T-helper 1 cell treated with Interleukin-12 subunit alpha and Interleukin-12 subunit beta and Interleukin-4 antibody, amounts not matched to agents 30 ng/mL and 1 ng/mL, for 36 hours (primary cell): ENCODE data around the gene ACSL6. TPM values are rescaled to one million over a fixed set of nuclear protein-coding genes. Genes with fewer than 3 reads are reported as not detected.

Experiments used
- intact Hi-C: fragments of 100-400 bp; cut with micrococcal nuclease; formaldehyde crosslinking; loops from one replicate; pipeline ENCODE4 v1.15.1; 2024
- total RNA-seq: library from RNA; stranded (reverse); gene quantifications from 2 replicates; pipeline ENCODE4 v1.2.3, GENCODE V29; 2022

ACSL6 gene
- total RNA-seq, 1 donor from 2014 or later: 26.6 TPM

DNA sequence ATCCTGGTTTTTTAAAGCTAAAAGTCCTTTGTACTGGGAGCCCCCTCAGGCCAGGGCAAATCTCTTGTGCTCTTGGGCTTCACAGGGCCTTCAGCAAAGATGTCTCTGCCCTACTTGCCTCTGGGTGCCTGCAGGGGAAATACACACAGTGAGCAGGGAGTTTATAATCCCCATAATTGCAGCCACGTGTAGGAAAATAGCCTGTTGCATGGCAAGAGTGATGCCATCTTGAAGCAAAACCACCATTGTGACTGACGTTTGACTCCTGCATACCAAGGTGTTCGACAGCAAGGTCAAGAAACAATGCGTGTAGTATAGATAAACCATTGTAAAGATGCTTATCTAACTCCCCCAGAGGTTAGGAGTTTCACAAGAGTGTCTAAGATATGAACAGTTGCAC, 37.6 kb upstream of the ACSL6 start:
- intact Hi-C loops: no loop called here

DNA sequence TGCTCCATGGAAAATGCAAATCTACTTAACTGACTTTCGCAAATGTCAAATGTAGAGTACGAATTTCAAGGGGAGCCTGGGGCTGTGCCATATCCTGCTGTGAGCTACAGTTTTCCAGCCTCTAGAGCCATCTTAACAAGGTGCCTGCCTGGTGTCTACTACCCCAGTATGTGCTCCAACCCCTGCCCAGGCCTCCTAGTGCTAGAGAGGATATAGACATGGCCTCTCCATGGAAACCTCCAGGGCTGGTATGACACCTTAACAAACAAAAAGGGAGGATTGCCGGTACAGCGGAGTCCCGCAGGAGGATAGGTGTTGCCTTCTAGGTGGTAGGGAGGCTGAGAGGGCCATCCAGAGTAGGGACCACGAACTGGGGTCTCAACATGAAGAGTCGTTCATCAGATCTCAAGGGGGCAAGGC, 35.4 kb upstream of the ACSL6 start:
- intact Hi-C loops: no loop called here

DNA sequence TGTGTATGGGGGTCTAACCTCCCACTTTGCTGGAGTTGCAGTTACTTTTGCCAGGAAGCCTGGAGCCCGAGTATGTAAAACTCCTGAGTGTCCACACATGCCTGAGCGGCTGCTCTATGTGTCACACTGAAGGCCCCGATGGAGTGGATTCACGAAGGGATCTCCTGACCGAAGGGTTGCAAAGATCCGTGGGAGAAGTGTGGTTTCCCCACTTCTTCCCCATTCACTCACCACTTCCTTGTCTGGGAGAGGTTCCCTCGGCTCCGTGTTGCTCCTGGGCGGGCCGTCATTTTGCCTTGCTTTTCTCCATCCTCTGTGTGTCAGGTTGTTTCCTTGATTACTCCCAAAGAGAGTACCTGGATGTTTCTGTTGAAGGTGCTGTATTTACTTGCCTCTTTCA, 32.7 kb upstream of the ACSL6 start:
- intact Hi-C loops: no loop called here

DNA sequence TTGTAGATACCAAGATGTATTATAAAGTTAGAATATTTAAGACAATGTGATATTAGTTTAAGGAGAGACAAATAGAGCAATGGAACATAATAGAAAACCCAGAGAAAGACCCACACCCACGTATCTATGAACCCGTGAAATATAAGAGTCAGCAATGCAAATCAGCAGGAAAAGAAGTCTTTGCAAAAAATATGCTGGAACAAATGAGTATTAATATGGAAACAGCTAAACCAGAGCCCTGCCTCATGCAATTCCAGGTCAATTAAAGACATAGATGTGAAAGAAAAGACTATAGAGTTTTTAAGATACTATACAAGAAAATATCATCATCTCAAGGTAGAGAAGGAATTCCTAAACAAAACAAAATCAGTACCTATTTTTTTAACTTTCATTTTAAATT, 25.9 kb upstream of the ACSL6 start:
- intact Hi-C loops: no loop called here

DNA sequence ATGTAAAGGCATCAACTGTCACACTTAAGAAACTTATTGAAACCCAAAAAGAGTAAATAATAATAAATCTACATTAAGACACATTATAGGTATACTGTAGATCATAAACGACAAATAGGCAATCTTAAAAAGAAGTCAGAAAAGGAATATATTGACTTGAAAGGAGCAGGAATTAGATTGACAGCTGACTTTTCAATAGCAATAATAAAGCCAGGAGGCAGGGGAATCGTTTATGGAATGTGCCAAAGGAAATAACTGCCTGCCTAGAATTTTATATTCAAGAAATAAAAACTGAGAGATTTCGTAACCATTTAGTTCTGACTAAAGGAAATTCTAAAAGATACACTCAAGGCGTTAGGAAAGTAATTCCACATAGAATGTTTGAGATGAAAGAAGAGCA, 21.7 kb upstream of the ACSL6 start:
- intact Hi-C loops: no loop called here

DNA sequence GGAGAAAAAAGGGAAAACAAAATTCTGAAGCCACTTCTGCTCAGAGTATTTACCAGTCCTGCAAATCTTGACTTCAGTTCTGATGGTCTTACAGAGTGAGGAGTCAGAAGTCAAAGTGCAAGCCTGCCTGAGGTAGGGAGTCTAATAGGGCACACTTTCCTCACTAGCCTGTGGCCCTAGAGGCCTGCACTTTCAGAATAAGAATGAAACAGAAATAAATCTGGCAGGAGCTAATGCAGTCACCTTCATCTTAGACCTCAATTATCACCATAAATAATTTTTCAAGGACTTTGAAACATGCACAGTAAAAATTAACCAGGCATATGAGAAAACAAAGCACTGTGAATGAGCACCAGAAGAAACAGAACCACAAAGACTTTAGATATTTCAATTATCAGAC, 20.7 kb upstream of the ACSL6 start:
- intact Hi-C loops: no loop called here

DNA sequence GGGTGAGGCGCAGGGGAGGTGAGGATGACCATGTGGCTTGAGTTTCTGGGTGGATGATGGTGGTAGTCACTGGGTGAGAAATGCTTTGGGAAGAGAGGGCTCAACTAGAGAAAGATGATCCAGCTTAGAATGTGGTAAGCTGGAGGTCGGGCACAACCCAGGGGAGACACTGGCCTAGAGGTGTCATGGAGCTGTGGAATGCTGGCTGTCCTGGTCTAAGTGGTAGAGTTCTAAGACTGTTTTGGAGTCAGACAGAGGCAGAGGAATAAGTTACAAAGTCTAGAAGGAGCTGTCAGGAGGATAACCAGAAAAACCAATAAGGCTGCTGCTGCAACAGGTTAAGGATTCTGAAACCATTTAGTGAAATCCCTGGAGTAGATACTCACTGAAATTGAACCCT, 19.2 kb upstream of the ACSL6 start:
- intact Hi-C loops: no loop called here

DNA sequence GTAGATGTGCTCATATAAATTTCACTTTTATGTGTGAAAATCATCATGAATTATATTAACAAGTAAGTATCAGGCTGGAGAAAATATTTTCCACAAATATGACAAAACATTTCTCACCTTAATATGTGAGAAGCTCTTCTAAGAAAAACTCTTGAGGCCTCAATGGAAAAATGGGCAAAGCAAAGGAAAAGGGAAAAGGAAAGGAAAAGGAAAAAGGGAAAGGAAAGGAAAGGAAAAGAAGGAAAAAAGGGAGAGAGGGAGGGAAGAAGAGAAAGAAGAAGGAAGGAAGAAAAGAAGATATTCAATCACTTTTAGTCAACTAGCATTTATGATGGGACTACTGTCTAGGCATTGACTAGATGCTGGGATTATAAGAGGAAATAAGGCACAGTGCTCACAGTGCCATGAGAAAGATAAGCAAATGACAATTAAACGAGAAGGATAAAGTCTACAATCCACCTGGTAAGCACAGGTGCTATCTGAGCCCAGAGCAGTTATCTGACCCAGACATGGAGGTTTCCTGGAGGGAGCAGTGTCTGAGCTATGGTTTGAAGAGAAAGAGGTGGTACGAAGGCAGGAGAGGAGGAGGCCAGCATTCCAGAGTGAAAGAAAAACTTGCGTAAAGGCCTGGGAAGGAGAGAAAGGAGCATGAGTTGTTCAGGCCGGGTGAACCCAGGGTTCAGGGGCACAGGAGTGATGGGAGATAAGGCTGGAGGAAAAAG, 18.3 kb upstream of the ACSL6 start:
- intact Hi-C loops: loop anchor here (10.0 kb wide), 1 partner anchor 775 kb away; no protein-coding TSS in a partner anchor

DNA sequence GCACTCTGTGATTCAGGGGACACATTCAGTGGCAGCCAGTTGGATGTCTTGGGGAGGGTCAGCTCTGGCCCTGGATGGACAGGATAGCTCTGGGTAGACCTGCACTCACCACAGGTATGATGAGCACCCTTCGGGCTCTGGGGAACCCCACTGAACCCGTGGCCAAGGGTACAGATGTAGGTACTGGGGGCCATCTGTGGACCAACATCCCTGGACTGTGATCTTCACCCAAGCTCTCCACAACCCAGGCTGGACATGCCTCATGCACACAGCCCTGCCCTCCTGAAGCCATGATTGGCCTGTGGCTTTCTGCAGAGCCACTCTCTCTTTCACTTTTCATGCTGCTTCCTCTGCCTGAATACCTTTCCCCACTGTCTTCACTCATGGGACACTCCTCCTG, 15.6 kb upstream of the ACSL6 start:
- intact Hi-C loops: loop anchor here (10.0 kb wide), 1 partner anchor 772 kb away; no protein-coding TSS in a partner anchor

DNA sequence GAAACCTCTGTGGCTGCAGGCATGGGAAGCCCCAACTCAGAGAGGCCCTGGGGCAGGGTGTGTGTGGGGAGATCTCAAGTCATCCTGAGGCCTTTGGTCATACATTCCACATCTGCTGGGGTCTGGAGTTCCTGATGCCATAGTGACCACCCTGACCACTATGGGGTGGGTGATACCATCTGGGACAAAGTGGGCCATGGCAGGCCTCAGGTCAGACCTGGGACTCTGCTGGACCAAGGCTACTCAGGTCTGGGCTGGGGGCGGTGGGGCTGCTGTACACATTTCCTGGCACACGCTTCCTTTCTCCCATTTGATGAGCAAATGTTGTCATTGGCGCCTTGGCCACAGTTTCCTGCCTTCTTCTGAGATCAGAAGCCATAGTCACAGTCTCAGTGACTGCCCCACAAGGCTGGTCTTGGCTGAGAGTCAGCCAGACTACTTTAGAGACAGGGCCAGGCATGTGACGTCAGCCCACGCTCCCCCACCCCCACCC, 15.1 kb upstream of the ACSL6 start:
- intact Hi-C loops: loop anchor here (10.0 kb wide), 1 partner anchor 772 kb away; no protein-coding TSS in a partner anchor

DNA sequence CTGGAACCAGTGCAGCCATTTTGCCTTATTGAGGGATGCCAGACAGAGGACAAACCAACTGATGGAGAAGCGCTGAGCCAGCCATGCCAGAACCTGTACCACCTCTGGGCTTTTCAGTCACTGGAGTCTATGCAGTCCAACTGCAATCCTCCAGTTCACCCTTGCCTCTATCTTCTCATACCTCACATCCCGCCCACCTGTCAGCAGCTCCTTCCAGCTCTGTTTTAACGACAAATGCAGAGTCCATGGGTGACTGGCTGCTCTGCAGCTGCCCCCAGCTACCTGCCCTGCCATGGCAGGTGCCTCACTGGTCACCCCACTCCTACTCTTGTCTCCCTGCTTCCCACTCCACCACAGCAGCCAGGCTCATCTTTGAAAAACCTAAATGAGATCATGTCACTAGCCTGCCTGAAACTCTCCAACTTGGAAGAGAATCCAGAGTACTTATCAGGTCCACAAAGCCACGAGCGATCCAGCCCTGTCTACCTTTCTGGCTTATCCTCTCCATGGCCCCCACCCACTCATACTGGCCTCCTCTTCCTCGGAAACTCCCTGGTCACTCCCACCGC, 14.0 kb upstream of the ACSL6 start:
- intact Hi-C loops: loop anchor here (10.0 kb wide), 1 partner anchor 771 kb away; no protein-coding TSS in a partner anchor

DNA sequence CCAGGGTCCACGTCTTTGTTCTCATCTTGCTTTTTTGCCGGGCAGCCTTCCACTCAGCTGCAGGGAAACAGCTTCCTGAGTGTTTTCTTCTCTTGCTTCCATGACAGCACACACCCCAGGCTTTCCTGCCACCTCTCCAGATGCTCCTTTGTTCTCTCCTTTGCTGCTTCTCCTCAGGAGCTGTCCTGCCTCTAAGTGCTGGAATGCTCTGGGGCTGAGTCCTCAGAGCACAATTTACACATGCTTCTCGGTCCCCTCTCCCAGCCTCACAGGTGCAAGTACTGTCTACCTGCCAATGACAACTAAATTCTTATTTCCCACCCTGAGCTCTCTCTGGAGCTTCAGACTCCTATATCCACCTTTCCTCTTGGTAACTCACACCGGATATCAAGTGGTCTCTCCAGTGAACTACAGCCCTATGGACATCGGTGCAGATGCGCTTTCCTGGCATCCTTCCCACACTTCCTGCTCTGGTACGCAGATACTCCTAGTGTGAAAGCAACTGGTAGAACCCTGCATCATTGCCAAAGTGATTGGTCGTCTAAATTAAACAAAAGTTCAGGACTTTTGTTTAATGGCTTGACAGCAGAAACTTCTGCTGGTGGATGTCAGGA, 13.4 kb upstream of the ACSL6 start:
- intact Hi-C loops: loop anchor here (10.0 kb wide), 1 partner anchor 770 kb away; no protein-coding TSS in a partner anchor

DNA sequence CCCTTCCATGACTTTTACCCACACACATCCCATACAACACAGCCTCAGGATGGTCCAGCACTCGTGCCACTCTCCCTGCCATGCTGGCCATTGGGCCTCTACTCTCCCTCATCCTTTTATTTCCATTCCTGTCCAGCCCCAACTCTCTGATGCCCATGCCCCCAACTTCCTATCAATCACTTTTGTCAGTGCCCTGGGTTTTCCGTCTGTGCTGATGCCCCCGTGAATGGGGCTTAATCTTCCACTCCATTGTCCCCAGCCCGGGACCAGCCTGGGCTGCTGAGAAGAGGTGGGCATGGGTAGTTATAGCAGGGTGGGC, 12.6 kb upstream of the ACSL6 start:
- intact Hi-C loops: loop anchor here (10.0 kb wide), 1 partner anchor 769 kb away; no protein-coding TSS in a partner anchor

DNA sequence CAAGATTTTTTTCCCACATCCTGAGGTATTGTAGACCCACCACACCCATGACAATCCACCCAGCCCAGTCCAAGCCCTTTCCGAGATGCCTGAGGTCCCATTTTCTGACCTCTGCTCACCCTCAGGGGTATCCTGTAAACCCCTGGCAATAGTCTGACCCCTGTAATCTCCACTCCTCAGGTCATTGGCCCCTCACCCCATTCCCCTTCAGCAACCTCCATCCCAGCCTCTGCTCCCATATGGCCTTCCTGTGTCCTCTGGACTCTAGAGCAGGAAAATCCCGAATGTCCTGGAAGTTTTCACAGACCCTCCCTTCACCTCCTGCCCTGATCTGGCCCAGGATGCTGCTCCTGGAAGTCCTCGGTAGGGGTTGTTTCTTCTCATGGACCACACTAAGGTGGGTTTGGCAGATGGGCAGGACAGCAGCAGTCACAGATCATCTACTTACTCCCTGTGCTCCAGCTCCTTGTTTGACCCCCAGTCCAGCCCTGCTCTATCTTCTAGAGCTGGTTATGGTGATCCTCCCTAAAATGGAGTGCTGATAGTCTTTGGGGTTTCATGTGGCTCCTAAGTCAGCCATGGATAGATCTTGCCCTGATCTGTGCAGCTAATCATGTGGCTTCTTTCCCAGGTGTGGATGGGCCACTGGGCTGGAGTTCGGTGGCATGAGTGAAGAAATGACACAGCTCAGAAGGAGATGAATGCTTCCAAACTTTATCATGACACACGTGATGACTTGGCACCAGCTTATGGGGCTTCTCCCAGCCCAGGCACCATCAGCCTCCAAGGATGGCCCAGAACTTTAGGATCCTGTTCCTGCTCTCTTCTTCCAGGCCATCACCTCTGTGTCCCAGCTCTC, 12.0 kb upstream of the ACSL6 start:
- intact Hi-C loops: loop anchor here (10.0 kb wide), 1 partner anchor 769 kb away; no protein-coding TSS in a partner anchor

DNA sequence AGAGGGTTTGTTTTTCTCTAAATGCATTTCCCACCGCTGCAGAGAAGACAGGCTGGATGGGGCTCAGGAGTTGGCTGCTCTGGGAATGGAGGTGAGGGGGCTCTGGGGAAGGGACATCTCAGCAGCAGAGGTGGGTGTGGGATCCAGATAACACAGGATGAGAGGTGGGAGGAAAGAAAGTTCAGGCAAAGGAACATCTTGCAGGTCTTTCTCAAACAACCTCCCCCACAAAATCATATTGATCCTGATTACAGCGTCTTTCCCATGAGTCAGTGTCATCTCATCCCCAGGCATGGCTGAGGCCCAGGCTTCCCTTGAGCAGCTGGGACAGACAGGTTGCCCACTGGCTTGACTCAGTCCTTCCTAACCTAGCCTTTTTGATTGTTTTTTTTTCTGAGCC, 11.3 kb upstream of the ACSL6 start:
- intact Hi-C loops: loop anchor here (10.0 kb wide), 1 partner anchor 768 kb away; no protein-coding TSS in a partner anchor

DNA sequence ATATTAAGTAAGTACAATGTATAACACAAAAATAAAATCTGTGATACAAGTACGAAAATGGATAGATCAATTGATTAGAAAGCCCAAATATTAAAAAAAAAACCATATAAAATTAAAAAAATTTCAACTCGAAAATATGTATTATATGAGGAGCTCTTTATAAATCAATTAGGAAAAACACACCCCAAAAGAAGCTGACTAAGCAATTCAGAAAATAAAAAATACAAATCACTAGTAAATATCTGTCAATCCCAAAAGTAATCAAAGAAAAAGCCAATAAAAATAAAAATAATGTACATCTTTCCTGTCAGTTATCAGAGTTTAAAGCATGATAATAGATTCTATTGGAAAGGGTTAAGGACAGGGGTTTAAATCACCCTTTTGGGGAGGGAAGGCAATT, 10.2 kb upstream of the ACSL6 start:
- intact Hi-C loops: loop anchor here (2.0 to 10.0 kb wide), 4 partner anchors 485 to 767 kb away; no protein-coding TSS in a partner anchor

DNA sequence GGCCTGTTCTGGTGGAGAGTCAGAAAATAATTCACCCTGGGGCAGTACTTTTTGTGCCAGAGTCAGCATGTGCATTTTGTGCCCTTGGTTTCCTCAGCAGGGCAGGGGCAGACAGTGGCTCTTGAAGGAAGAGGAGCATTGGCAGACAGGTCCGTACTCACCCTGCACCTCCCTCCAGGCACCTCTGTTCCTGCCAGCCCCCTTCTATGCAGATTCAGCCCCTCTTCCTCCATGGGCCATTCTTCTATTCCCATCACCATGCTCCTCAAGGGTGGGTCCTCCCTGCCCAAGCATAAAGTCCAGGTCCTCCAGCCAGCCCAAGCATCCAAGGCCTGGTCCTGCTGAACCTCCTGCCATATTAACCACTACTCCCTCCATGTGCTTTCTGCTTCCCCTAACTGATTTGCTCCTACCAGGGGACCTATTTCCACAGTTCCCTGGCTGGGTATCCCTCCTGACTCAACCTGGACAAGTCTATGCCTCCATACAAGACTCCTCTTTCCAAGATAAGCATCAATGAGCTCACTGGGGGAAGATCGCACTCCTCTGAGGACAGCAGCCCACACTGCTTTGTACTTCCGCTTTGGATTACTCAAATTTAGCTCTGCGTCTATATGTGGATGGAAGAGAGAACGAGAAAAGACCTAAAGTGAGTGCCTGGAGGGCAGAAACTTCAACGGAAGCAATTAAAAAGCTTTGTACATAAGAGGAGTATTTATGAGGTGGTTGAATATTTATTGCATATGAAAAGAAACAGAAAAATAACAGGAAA, 9.3 kb upstream of the ACSL6 start:
- intact Hi-C loops: loop anchor here (1.0 to 10.0 kb wide), 16 partner anchors 8 to 766 kb away; partner anchors contain the start of genes FNIP1 and RAPGEF6

DNA sequence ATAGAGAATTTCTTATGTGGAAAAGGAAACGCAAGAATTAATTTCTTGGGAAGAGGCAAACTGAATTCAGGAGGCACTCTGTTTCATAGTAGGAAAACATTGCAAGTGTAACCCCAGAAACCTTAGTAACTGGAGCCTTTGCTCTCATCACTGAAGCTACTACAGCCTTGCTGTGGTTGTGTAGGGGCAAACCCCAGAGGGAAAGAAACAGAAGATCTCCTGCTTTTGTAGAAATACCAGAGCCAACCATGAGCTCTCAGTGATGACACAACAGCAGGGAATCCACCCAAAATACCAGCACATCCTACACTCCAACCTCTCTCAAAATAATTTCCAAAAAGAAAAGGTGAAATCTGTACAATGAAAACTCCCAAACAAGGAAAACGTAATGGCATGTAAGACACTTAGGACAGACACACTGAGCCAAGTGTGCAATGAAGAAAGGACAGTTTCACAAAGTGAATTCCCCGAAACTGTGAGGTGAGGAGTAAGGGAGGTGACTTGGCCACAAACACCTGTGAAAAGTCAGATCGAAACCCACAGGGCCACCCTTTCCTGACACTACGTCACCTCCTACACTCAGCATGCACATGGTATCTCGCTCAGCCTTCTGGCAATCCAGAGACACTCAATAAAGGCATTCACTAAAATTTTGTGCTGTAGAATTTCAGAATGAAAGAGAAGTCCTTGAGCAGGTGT, 8.5 kb upstream of the ACSL6 start:
- intact Hi-C loops: loop anchor here (1.0 to 10.0 kb wide), 16 partner anchors 8 to 765 kb away; partner anchors contain the start of genes FNIP1 and RAPGEF6

DNA sequence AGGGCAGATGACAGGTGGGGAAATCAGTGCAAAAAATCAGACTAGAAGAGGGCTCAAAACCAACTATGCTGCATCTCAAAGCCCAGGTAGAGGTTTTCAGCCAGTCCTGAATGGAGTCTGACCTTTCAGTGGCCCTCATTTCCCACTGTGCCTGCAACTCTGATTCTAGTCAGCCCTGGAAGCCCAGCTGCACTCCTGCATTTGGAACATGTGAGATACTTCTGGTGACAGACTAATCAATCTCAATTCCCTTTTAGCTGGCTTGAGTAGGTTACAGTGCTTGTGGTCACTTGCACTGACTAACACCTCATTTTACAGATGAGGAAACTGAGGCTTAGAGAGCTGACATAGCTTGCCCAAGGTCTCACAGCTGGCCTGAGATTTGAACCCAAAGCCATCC, 7.9 kb upstream of the ACSL6 start:
- intact Hi-C loops: no loop called here
